GM19328 (cell line): ENCODE data around the gene STX2.
"Not testable (repeated sequence)": the region's sequence is repeated elsewhere in the genome, so short reads cannot be mapped to it uniquely, and the experiment has no call there.

Experiments
- ATAC-seq: cut with Tn5 transposase; IDR thresholded peaks from one replicate; pipeline ENCODE4 v1.9.1; 2021; ENCODE audit warnings: mild to moderate bottlenecking, moderate library complexity; ENCODE audit not compliant: unreplicated experiment

STX2 gene

DNA sequence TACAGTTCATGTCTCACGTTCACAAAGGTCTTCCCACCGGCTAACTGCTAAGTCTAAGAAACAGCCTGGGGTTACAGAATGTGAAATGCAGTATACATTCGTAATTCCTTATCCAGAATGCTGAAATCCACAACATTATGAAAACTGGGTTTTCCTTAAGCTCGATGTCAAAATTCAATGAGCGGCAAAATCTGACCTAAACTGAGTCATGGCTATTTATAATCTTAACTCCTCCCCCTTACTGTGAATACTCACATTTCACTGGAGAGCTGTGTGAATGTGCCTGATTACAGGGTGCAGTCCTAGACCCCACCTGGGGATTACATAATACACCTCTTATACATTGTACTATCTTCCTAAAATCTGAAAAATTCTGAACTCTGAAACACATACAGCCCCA, 35.3 kb downstream of the STX2 start:
- no peak for ATAC-seq

GRCh38 chr12:130800312-130800711, 38.7 kb downstream of the STX2 start:
- no peak for ATAC-seq

- no peak for ATAC-seq
Measured at GRCh38 chr12:130799051-130799450, 40.0 kb downstream of the STX2 start.

DNA sequence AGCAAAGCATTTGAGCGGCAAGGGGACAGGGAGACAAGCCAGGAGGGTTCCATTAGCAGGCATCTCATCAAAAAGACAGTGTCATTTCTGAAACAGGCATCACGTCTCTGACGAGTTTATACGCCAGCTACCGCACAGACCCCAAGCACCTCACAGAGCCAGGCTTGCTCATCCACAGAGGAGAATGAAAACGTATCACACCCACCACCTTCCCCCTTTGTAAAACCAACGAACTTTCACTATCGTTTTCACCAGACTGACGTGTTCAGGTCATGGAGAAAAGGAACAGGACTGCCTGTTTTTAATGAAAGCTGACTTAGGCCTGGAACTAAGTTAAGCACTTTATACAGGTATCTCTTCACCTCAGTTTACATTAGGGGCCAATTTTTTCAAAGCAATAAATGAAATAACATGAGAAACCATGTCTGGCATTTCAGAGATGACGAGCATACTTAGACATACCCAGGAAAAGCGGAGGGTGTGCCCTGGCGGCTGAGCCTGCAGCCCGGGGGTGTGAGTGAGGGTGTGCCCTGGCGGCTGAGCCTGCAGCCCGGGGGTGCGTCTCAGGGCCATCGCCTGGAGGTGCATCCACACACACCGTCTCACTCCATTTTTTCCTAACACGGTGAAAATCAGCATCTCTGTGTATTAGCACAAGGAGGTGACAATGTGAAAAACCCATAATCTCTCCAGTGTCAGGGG, 41.9 kb downstream of the STX2 start:
- ATAC-seq, result peak; percentile 75

GRCh38 chr12:130795906-130796305, 43.1 kb downstream of the STX2 start:
- ATAC-seq, result no peak

DNA sequence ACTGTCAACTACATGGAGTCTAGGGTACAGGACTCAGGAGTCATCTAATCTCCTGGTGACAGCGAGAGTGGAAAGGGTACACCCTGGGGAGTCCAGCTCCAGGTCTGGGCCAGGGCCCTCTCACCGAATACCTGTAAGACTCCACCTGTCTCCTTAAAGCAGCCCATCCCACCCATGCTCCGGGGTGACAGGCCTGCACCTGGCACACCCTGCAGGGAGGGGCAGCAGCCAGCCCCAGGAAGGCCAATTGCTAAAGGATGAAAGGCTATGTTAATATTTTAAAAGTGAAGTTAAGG, 45.5 kb downstream of the STX2 start:
- no peak for ATAC-seq

GRCh38 chr12:130792821-130793553, 46.1 kb downstream of the STX2 start:
- no peak for ATAC-seq

GRCh38 chr12:130791629-130792028, 47.4 kb downstream of the STX2 start:
- no peak for ATAC-seq

GRCh38 chr12:130788515-130788914, 50.5 kb downstream of the STX2 start:
- ATAC-seq, result no peak

- ATAC-seq, result no peak
Measured at GRCh38 chr12:130787445-130788410, 51.3 kb downstream of the STX2 start.

DNA sequence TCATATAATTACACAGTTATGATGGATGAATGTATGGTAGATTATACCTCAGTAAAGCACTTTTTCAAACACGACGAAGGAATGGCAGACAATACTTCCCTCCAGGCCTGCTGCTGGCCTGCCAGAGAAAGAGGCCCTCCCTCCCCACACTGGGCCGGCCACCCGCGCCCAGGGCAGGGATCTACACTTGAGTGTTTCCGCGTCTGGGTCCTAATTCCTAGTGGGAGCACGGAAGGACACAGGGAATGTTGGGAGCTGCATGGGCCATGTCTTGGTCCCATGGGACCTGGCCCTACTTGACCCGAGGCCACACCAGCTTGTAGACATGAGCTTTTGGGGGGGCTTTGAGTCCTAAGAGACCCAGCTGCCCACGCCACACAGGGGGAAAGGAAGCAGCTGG, 52.0 kb downstream of the STX2 start:
- ATAC-seq, result no peak

GRCh38 chr12:130783110-130783715, 55.8 kb downstream of the STX2 start:
- ATAC-seq, result no peak

- not testable (repeated sequence) for ATAC-seq
Measured at GRCh38 chr12:130782245-130782644, 56.8 kb downstream of the STX2 start.

DNA sequence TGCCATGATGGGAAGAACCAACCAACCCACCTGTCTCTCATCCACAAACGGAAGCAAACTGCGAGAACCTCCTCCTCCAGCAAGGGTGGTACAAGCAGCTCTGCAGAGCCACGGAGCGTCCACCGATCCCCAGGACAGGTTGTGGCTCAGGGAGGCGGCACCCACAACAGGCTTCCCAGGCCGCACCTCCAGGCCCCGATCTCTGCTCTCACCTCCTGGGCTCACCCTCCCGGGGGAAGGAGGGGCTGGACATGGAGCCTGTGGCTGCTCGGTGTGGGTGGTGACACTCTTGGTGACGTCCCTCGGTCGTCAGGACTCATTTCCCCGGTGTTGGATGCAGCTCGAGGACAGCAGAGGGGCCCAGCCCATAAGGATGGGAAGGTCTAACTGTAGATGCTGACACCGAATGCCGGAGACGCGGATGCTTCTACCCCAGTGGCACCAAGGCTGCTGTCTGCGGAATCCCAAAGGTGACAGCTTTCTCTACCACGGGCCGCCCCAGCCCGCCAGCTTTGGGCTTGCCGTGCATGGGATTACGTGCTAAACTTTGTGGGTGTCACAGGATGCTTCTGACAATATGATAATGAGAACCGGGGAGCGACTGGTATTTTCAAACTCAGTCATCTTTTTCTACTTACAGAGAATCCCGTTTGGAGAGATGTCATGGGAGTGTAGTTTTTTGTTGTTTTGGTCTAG, 58.0 kb downstream of the STX2 start:
- ATAC-seq, result no peak

GRCh38 chr12:130780325-130780724, 58.7 kb downstream of the STX2 start:
- ATAC-seq, result no peak

- ATAC-seq, result no peak
Measured at GRCh38 chr12:130778776-130779175, 60.3 kb downstream of the STX2 start.

GRCh38 chr12:130776857-130777339, 62.2 kb downstream of the STX2 start:
- no peak for ATAC-seq

DNA sequence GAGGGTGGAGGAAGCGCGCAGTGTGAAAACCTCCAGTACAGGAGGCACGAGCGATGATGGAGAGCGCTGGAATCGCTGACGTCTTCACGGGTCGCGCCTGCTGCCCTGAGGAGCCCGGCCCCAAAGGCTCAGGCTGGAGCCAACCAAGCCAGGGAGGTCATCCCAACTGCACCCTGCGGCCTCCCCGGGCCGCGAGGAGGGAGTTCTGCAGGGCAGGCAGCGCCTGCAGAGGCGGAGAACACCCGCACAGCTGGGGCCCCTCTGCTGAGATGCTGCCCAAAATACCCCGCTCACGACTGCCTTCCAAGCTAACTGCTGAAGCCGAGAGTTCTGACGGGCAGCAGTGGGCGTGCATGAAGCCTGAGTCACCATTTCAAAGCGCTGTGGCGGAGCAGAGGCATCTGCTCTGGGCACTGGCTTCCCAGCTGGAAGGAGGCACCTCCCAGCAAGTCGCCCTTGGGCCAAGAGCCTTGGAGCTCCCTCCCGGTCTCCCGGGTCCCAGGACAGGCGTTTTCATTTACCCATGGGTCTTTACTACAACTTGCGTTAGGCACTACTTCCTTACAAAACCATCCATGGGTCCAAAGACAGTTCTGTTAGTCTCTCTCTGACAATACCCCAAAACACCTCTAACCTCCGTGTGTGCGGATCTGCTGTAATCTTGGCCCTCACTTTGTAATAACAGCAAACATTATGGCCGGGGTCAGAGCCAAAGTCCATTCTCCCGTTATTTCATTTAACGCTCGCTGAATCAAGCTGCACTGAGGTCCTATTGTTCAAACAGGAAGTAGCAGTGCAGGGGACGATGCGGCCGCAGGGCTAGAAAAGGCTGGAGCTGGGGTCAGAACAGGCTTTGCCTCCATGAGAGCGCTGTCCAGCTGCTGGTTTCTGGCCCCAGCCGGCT, 62.8 kb downstream of the STX2 start:
- ATAC-seq, result no peak

DNA sequence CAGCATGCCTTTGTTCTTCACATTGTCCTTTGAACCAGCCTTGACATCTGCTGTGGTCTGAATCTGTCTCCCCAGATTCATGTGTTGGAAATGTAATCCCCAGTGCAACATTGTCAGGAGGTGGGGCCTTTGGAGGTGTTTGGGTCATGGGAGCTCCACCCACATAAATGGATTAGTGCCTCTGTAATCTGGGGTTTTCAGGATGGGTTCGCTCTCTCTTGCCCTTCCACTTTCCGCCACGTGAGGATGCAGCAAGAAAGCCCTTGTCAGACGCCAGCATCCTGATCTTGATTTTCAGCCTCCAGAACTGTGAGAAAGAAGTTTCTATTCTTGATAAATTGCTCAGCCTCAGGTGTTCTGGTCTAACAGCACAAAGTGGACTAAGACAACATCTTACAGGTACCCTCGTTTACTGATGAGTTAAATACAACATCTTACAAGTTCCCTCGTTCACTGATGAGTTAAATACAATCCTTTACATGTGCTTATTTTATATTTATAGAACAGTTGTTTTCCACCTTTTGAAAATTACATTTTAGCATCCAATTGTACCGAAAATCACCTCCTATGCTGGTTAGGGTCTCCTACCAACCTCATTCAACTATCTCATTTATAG, 68.5 kb downstream of the STX2 start:
- no peak for ATAC-seq
